ENCODE data around the gene SMYD3.

GRCh38 chr1:246081138-246081702 is 425.9 kb downstream of the SMYD3 start:
- TF ChIP-seq CTCF (IDR thresholded peaks at IDR 0.05; ENCODE audit: borderline replicate concordance, extremely low read depth, low read length, poor library complexity, severe bottlenecking) (no peak), EZH2 (IDR thresholded peaks at IDR 0.05; ENCODE audit: borderline replicate concordance, low read depth, low read length, severe bottlenecking) (no peak)

All from DND-41 (cell line).